ENCODE results near the gene ABCA3. TPM values are rescaled to one million over a fixed set of nuclear protein-coding genes. Genes with fewer than 3 reads are reported as not detected.

ABCA3 gene
- total RNA-seq, 1 experiment from 2014 or later, result 6.2 TPM

DNA sequence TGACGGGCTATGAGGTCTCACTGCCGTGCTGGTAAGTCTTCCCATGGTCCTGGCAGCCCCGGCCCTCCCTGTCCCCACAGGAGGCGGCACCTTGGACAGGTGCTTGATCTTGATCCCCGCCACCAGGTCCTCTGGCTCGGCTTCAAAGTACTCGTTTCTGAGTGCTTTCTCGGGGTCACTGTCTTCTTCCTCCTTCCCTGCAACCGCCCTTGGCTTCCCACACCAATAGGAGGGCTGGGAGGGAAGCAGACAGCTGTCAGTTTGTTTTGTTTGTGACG is 40.7 kb downstream of the ABCA3 start:
- intact Hi-C loops (cut with micrococcal nuclease; ENCODE audit: unreplicated experiment), result no loop called here
- no peaks in the 10 kb centered on the region for H3K4me1 ChIP-seq (replicated peaks; ENCODE audit: insufficient read depth)
- H3K79me2 ChIP-seq (ENCODE audit: low read depth), result no peaks in the 10 kb centered on the region

DNA sequence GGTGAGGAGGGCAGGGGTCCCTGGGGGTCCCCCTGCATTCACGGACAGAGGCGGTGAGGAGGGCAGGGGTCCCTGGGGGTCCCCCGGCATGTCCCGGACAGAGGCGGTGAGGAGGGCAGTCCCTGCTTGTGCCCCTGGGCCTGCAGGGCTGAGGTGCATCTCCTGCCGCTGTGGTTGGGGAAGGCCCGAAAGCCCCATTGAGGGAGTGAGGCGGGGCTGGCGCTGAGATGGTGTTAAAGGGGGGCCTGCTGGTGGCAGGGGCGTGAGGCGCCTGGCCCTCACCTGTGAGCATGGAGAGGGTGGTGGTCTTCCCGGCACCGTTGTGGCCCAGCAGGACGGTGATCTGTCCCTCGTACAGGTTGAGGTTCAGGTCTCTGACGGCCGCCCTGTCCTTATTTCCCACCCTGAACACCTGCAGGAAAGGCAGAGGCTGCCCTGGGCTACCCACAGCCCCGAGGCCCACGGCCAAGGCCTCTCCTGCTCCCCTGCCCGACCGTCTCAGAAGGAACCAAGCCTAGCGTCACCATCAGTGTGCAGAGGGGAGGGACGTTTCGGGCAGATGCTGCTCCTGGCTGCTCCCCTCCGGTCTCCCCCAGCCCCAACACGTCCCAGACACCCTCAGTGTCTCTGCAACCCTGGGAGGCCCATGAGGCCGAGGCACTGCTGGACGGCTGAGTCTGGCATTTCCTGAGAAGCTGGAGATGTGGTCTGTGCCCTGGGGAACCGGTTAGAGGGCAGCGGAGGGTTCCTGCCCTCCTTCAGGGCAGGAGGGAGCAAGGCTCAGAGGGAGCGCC is 41.2 kb downstream of the ABCA3 start:
- Histone ChIP-seq H2AFZ (no peak overlapping the region), H4K20me1 (ENCODE audit: insufficient read depth) (no peaks in the 10 kb centered on the region), H3K27me3 (ENCODE audit: insufficient read depth, low read depth) (peaks cover 6% of the 10 kb centered on the region; the same call in 1 of the 2 replicates), H3K9me2 (ENCODE audit: insufficient read depth) (no peaks in the 10 kb centered on the region), H3K4me1 (replicated peaks; ENCODE audit: insufficient read depth) (no peaks in the 10 kb centered on the region), H3K27ac (no peak overlapping the region), H3K36me3 (ENCODE audit: low read depth) (no peaks in the 10 kb centered on the region), H3K79me2 (ENCODE audit: low read depth) (no peaks in the 10 kb centered on the region), H3K9me3 (ENCODE audit: insufficient read depth, low read depth) (no peaks in the 10 kb centered on the region), H3K4me2 (no peak overlapping the region), H3K4me3 (no peak overlapping the region), H3F3A (ENCODE audit: insufficient read depth, low read depth) (no peaks in the 10 kb centered on the region; the same call in 1 of the 2 replicates)
- no peak for DNase-seq
- no TSS peak for BruUV-seq (replicated peaks)
- POLR2A ChIA-PET (ENCODE audit: unreplicated experiment), result interaction anchor here (0.6 kb wide), 1 partner anchor 374 kb away, joined by 9 read pairs; no protein-coding TSS in a partner anchor
- CTCF ChIA-PET, result no interaction called here
- no peak for TF ChIP-seq CTCF (conservative IDR thresholded peaks at IDR 0.05)
- intact Hi-C loops (cut with micrococcal nuclease; ENCODE audit: unreplicated experiment), result no loop called here

More for the DNA sequence above, 40.7 kb downstream of the ABCA3 start:
- POLR2A ChIA-PET (ENCODE audit: unreplicated experiment), result no interaction called here
- Histone ChIP-seq H3K4me3 (no peak overlapping the region), H3K4me2 (no peak overlapping the region), H4K20me1 (ENCODE audit: insufficient read depth) (no peaks in the 10 kb centered on the region), H2AFZ (no peak overlapping the region), H3K27ac (no peak overlapping the region), H3K27me3 (ENCODE audit: insufficient read depth, low read depth) (peaks cover 6% of the 10 kb centered on the region; the same call in 1 of the 2 replicates), H3K36me3 (ENCODE audit: low read depth) (no peaks in the 10 kb centered on the region), H3F3A (ENCODE audit: insufficient read depth, low read depth) (no peaks in the 10 kb centered on the region; the same call in 1 of the 2 replicates), H3K9me2 (ENCODE audit: insufficient read depth) (no peaks in the 10 kb centered on the region), H3K9me3 (ENCODE audit: insufficient read depth, low read depth) (no peaks in the 10 kb centered on the region)
- TF ChIP-seq EZH2 (IDR thresholded peaks at IDR 0.05; ENCODE audit: low read depth), result no peak
- no peak for TF ChIP-seq CTCF (conservative IDR thresholded peaks at IDR 0.05)
- BruUV-seq (replicated peaks), result no TSS peak
- DNase-seq, result no peak
- CTCF ChIA-PET, result no interaction called here

GRCh38 chr16:2298621-2299020 is 41.9 kb downstream of the ABCA3 start:
- Histone ChIP-seq H3K4me2 (no peak overlapping the region), H3K9me3 (ENCODE audit: insufficient read depth, low read depth) (no peaks in the 10 kb centered on the region), H4K20me1 (ENCODE audit: insufficient read depth) (no peaks in the 10 kb centered on the region), H3K4me1 (replicated peaks; ENCODE audit: insufficient read depth) (no peaks in the 10 kb centered on the region), H3K27me3 (ENCODE audit: insufficient read depth, low read depth) (peaks cover 6% of the 10 kb centered on the region; the same call in 1 of the 2 replicates), H3F3A (ENCODE audit: insufficient read depth, low read depth) (no peaks in the 10 kb centered on the region; the same call in 1 of the 2 replicates), H3K36me3 (ENCODE audit: low read depth) (no peaks in the 10 kb centered on the region), H2AFZ (no peak overlapping the region), H3K27ac (no peak overlapping the region), H3K9me2 (ENCODE audit: insufficient read depth) (no peaks in the 10 kb centered on the region), H3K4me3 (no peak overlapping the region), H3K79me2 (ENCODE audit: low read depth) (no peaks in the 10 kb centered on the region)
- TF ChIP-seq CTCF (conservative IDR thresholded peaks at IDR 0.05) (no peak), EZH2 (IDR thresholded peaks at IDR 0.05; ENCODE audit: low read depth) (no peak)
- ChIA-PET CTCF (no interaction called here), POLR2A (ENCODE audit: unreplicated experiment) (interaction anchor here (0.6 kb wide), 1 partner anchor 375 kb away, joined by 9 read pairs; no protein-coding TSS in a partner anchor)
- intact Hi-C loops (cut with micrococcal nuclease; ENCODE audit: unreplicated experiment), result no loop called here
- DNase-seq, result no peak
- BruUV-seq (replicated peaks), result no TSS peak
